Osteoblast (primary cell): ENCODE data around the gene ING1. TPM values are rescaled to one million over a fixed set of nuclear protein-coding genes. Genes with fewer than 3 reads are reported as not detected.

ENCODE experiments used
- DNase-seq: peaks from one replicate; pipeline ENCODE4 v3.0.0; 2011; ENCODE audit warnings: low spot score, mixed read lengths; ENCODE audit not compliant: insufficient read length; ENCODE audit errors: missing footprints
- H2AFZ ChIP-seq: 2 replicates; pipeline ENCODE4 v1.6.0; 2011; ENCODE audit warnings: mild to moderate bottlenecking, low read length
- H3K27ac ChIP-seq: 2 replicates; pipeline ENCODE4 v1.5.1; 2011; ENCODE audit warnings: mild to moderate bottlenecking, low read depth, low read length, moderate library complexity
- H3K27me3 ChIP-seq: 2 replicates; pipeline ENCODE4 v1.6.0; 2012; ENCODE audit warnings: mild to moderate bottlenecking, control low read depth, inconsistent platforms, low read length, moderate library complexity; ENCODE audit not compliant: insufficient read depth
- H3K36me3 ChIP-seq: 2 replicates; pipeline ENCODE4 v1.5.1; 2011; ENCODE audit warnings: mild to moderate bottlenecking, low read length, control low read depth, moderate library complexity; ENCODE audit not compliant: insufficient read depth
- H3K4me1 ChIP-seq: 2 replicates; pipeline ENCODE4 v1.5.1; 2011; ENCODE audit warnings: mild to moderate bottlenecking, low read length, control low read depth, moderate library complexity; ENCODE audit not compliant: insufficient read depth
- H3K4me2 ChIP-seq: 2 replicates; pipeline ENCODE4 v1.6.0; 2011; ENCODE audit warnings: mild to moderate bottlenecking, low read length; ENCODE audit not compliant: insufficient read depth
- H3K4me3 ChIP-seq: fragments of 200-600 bp; sonication (generic); 3 replicates; pipeline ENCODE4 v1.5.1; 2012; ENCODE audit warnings: mild to moderate bottlenecking, low read length, inconsistent platforms; ENCODE audit not compliant: insufficient read depth
- H3K79me2 ChIP-seq: 2 replicates; pipeline ENCODE4 v1.6.0; 2012; ENCODE audit warnings: mild to moderate bottlenecking, low read length, control low read depth, inconsistent platforms; ENCODE audit not compliant: insufficient read depth
- H3K9me3 ChIP-seq: 2 replicates; pipeline ENCODE4 v1.5.1; 2011; ENCODE audit warnings: low read depth, low read length, control low read depth
- H4K20me1 ChIP-seq: 2 replicates; pipeline ENCODE4 v1.6.0; 2012; ENCODE audit warnings: mild to moderate bottlenecking, low read length, control low read depth; ENCODE audit not compliant: insufficient read depth
- CTCF ChIP-seq: IDR thresholded peaks from 2 replicates; pipeline ENCODE4 v1.5.1; 2011; ENCODE audit warnings: mild to moderate bottlenecking, low read depth, low read length, moderate library complexity; ENCODE audit errors: extremely low read depth
- total RNA-seq: library from RNA; depleted of rRNA; stranded (reverse); fragments of >200 nt; gene quantifications from 2 replicates; pipeline ENCODE4 v1.2.3, GENCODE V29; 2012

Gene ING1
- total RNA-seq, 1 donor: 10.5 TPM

- Histone ChIP-seq H3K9me3 (no peaks in the 10 kb centered on the region), H3K4me3 (peak overlapping the region; percentile 98), H3K27ac (peak overlapping the region; percentile 79), H3K4me2 (peak overlapping the region; percentile 99), H3K36me3 (peaks cover 3% of the 10 kb centered on the region), H2AFZ (peak overlapping the region; percentile 78), H4K20me1 (peaks cover 14% of the 10 kb centered on the region), H3K79me2 (peaks cover 45% of the 10 kb centered on the region), H3K27me3 (no peaks in the 10 kb centered on the region), H3K4me1 (peaks cover 20% of the 10 kb centered on the region)
- DNase-seq: peak; percentile 86
- TF ChIP-seq CTCF: no peak
Observed at GRCh38 chr13:110713981-110714796, 689 bp downstream of the ING1 start.

DNA sequence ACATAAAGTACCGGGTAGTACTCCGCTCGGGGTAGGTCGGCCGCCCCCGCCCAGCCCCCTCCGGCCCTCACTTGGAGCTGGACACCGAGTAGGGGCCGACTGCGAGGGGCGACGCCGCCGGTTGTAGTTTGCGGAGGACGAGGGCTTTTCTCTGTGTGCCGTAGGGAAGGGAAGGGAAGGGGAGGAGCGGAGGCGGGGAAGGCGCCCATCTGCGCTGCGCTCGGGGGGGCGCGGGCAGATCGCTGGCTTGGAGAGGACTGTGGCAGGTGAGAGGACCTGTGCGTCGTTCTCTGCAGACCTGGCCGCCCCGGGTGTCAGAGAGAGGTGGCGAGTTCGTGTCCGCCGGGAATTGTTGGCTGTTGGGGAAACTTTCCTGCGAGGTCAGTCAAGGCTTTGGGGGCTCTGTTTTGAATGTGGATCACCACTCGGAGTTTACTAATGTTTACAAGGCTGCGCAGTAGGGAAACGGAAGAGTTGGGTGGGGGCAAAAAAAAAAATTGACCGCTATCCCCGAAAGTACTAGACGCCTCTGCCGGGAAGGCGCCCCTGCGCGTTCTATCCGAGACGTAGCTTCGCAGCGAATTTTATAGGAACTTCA, 1.4 kb downstream of the ING1 start:
- H3K36me3 ChIP-seq: peaks cover 8% of the 10 kb centered on the region
- H3K9me3 ChIP-seq: no peaks in the 10 kb centered on the region
- H3K4me2 ChIP-seq: peak overlapping the region; percentile 99
- no peak for TF ChIP-seq CTCF
- no peak for DNase-seq
- H4K20me1 ChIP-seq: peaks cover 18% of the 10 kb centered on the region
- H2AFZ ChIP-seq: no peak overlapping the region
- H3K4me3 ChIP-seq: peak overlapping the region; percentile 98
- H3K27ac ChIP-seq: peak overlapping the region; percentile 79
- peaks cover 51% of the 10 kb centered on the region for H3K79me2 ChIP-seq
- H3K4me1 ChIP-seq: peaks cover 20% of the 10 kb centered on the region
- H3K27me3 ChIP-seq: no peaks in the 10 kb centered on the region

DNA sequence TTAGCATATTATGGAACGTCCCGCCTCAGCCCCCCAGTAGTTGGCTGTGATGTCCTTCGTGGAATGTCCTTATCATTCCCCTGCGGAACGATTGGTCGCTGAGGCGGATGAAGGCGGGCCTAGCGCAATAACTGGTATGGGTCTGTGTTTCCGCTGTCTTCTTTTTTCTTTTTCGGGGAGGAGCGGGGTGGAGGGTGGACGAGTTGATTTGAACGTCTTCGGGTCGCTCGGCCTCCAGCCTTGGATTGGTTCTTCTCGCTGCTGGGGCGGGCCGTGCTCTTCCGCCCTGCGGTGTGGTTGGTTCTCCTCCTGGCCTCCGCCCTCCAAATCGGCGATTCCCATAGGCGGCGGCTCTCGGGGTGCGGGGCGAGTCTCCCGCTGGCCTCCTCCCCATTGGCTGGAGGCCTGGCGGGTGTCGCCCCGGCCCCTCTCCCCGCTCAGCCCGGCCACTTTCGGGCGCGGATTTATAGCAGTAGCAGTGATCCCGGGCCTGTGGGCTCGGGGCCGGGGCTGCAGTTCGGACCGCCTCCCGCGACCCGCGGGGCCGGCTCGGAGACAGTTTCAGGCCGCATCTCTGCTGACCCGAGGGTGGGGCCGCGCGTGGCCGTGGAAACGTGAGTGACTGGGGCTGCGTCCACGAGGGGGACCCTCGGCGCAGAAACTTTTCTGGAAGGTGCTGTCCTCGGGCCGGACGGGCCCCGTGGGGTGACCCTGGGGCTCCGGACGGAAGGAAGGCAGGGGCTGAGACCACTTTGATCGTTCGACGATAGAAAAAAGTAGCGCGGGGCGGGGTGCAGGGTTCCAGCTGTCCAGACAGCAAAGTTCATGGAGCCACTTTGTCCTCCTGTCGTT, 2.1 kb downstream of the ING1 start:
- peak overlapping the region; percentile 79 for H3K27ac ChIP-seq
- peak overlapping the region; percentile 99 for H3K4me2 ChIP-seq
- H3K27me3 ChIP-seq: no peaks in the 10 kb centered on the region
- no peak for TF ChIP-seq CTCF
- H3K79me2 ChIP-seq: peaks cover 55% of the 10 kb centered on the region
- H3K9me3 ChIP-seq: no peaks in the 10 kb centered on the region
- H2AFZ ChIP-seq: peak overlapping the region; percentile 91
- peaks cover 20% of the 10 kb centered on the region for H3K4me1 ChIP-seq
- H4K20me1 ChIP-seq: peaks cover 18% of the 10 kb centered on the region
- DNase-seq: peak; percentile 99
- H3K36me3 ChIP-seq: peaks cover 9% of the 10 kb centered on the region
- H3K4me3 ChIP-seq: peak overlapping the region; percentile 98

- Histone ChIP-seq H2AFZ (peak overlapping the region; percentile 91), H4K20me1 (peaks cover 18% of the 10 kb centered on the region), H3K4me2 (peak overlapping the region; percentile 98), H3K36me3 (peaks cover 9% of the 10 kb centered on the region), H3K9me3 (no peaks in the 10 kb centered on the region), H3K79me2 (peaks cover 57% of the 10 kb centered on the region), H3K4me1 (peaks cover 20% of the 10 kb centered on the region), H3K27me3 (no peaks in the 10 kb centered on the region), H3K4me3 (peak overlapping the region; percentile 93), H3K27ac (peak overlapping the region; percentile 79)
- no peak for TF ChIP-seq CTCF
- DNase-seq: peak; percentile 84
Observed at GRCh38 chr13:110716247-110716515, 2.7 kb downstream of the ING1 start.
